ENCODE results near the gene R3HDM4. TPM values are rescaled to one million over a fixed set of nuclear protein-coding genes. Genes with fewer than 3 reads are reported as not detected.
"Not testable (repeated sequence)": the region's sequence is repeated elsewhere in the genome, so short reads cannot be mapped to it uniquely, and the experiment has no call there.

R3HDM4 gene
- total RNA-seq, 5 donors from 2014 or later (not counting 1 experiment from before 2014, with no cell fraction given): 190 to 252 (median 220) TPM

GRCh38 chr19:896434-896833, 16.6 kb downstream of the R3HDM4 start:
- Histone ChIP-seq H3K36me3 (ENCODE audit: control insufficient read depth in 2 of 2, extremely low read depth in 1 of 2, insufficient read depth in 1 of 2, low read length in 1 of 2) (peaks cover 3 to 40% of the 10 kb centered on the region in 2 donors), H3K4me1 (ENCODE audit: control insufficient read depth in 1 of 2, extremely low read depth in 1 of 2, insufficient read depth in 2 of 2, low read length in 2 of 2) (peaks cover 0 to 50% of the 10 kb centered on the region in 2 experiments), H3K27me3 (replicated peaks in 1 of 2; ENCODE audit: control insufficient read depth in 2 of 2, extremely low read depth in 1 of 2, insufficient read depth in 2 of 2, low read length in 1 of 2) (no peaks in the 10 kb centered on the region), H3K9me3 (no peaks in the 10 kb centered on the region), H3K4me3 (ENCODE audit: control insufficient read depth in 1 of 2, extremely low read depth in 1 of 2, low read length in 1 of 2) (no peak overlapping the region), H3K27ac (ENCODE audit: low read length) (no peak overlapping the region)
- 89% methylated on average over 6 of the region's 10 CpGs for WGBS (ENCODE audit: insufficient coverage)
- peaks cover 0 to 4% of the 10 kb centered on the region in 2 donors for H3K27me3 Mint-ChIP-seq
- H3K4me1 Mint-ChIP-seq: peaks cover 14 to 41% (median 22%) of the 10 kb centered on the region in 3 donors
- no peak overlapping the region for H3K4me3 Mint-ChIP-seq
- H3K27ac Mint-ChIP-seq: peak overlapping the region in 1 of 2 donors; percentile 52
- ATAC-seq (replicated peaks in 1 of 4) (no peak), DNase-seq (no peak)
- H3K36me3 Mint-ChIP-seq: peaks cover 9% of the 10 kb centered on the region
- ChIA-PET POLR2A (no interaction called here), CTCF (no interaction called here)
- no peaks in the 10 kb centered on the region for H3K9me3 Mint-ChIP-seq

- no peaks in the 10 kb centered on the region for H3K27me3 ChIP-seq (replicated peaks in 1 of 2; ENCODE audit: control insufficient read depth in 2 of 2, extremely low read depth in 1 of 2, insufficient read depth in 2 of 2, low read length in 1 of 2)
- H3K36me3 ChIP-seq (ENCODE audit: control insufficient read depth in 2 of 2, extremely low read depth in 1 of 2, insufficient read depth in 1 of 2, low read length in 1 of 2): peaks cover 11 to 36% of the 10 kb centered on the region in 2 donors
- peaks cover 12% of the 10 kb centered on the region for H3K36me3 Mint-ChIP-seq
- peak within 1 kb of the TSS; percentile 99 to 100 for H3K27ac Mint-ChIP-seq
- H3K27me3 Mint-ChIP-seq: peaks cover 0 to 4% of the 10 kb centered on the region in 2 donors
- CTCF ChIA-PET: interaction anchor here in 1 of 2 donors (0.9 to 1.2 kb wide), 4 partner anchors 14 to 30 kb away, joined by 3 to 5 read pairs (median 4); no protein-coding TSS in a partner anchor
- H3K4me1 ChIP-seq (ENCODE audit: control insufficient read depth in 1 of 2, extremely low read depth in 1 of 2, insufficient read depth in 2 of 2, low read length in 2 of 2): peaks cover 0 to 46% of the 10 kb centered on the region in 2 experiments
- H3K4me1 Mint-ChIP-seq: peaks cover 14 to 51% (median 23%) of the 10 kb centered on the region in 3 donors
- no peaks in the 10 kb centered on the region for H3K9me3 ChIP-seq
- H3K27ac ChIP-seq (ENCODE audit: low read length): peak within 1 kb of the TSS; percentile 89
- ATAC-seq (replicated peaks in 1 of 4) (peak; percentile 80 to 92 (median 88)), DNase-seq (peak; percentile 83 to 96 (median 89))
- H3K4me3 Mint-ChIP-seq: peak within 1 kb of the TSS; percentile 85 to 93 (median 87)
- no peaks in the 10 kb centered on the region for H3K9me3 Mint-ChIP-seq
- WGBS (ENCODE audit: insufficient coverage): 2% methylated on average over 60 of the region's 69 CpGs
- POLR2A ChIA-PET: interaction anchor here in 1 of 2 donors (0.8 to 1.2 kb wide), 2 partner anchors 12 to 121 kb away, joined by 3 to 6 read pairs; no protein-coding TSS in a partner anchor
- peak within 1 kb of the TSS; percentile 64 to 75 for H3K4me3 ChIP-seq (ENCODE audit: control insufficient read depth in 1 of 2, extremely low read depth in 1 of 2, low read length in 1 of 2)
Observed at GRCh38 chr19:892894-893689, 19.9 kb downstream of the R3HDM4 start, which contains the start of the genes MED16 and RNU6-9. Gene MED16 (minus strand): TSS chr19:893187. CDS start chr19:891131, 2,056 bp downstream. Gene RNU6-9 (plus strand): TSS chr19:893484.

GRCh38 chr19:892243-892893, 20.7 kb downstream of the R3HDM4 start:
- peak overlapping the region; percentile 73 to 87 (median 78) for H3K4me3 Mint-ChIP-seq
- peaks cover 14 to 54% (median 23%) of the 10 kb centered on the region in 3 donors for H3K4me1 Mint-ChIP-seq
- peaks cover 0 to 4% of the 10 kb centered on the region in 2 donors for H3K27me3 Mint-ChIP-seq
- DNase-seq (peak in 2 of 35 experiments; percentile 21 to 39), ATAC-seq (replicated peaks in 1 of 4) (no peak)
- ChIA-PET POLR2A (no interaction called here), CTCF (interaction anchor here in 1 of 2 donors (1.2 kb wide), 2 partner anchors 19 to 29 kb away, joined by 4 to 5 read pairs; no protein-coding TSS in a partner anchor)
- H3K27ac Mint-ChIP-seq: peak overlapping the region; percentile 68 to 79
- peak overlapping the region; percentile 64 to 71 for H3K4me3 ChIP-seq (ENCODE audit: control insufficient read depth in 1 of 2, extremely low read depth in 1 of 2, low read length in 1 of 2)
- WGBS (ENCODE audit: insufficient coverage): 6% methylated on average over 23 of the region's 27 CpGs
- H3K9me3 ChIP-seq: no peaks in the 10 kb centered on the region
- H3K36me3 Mint-ChIP-seq: peaks cover 12% of the 10 kb centered on the region
- peaks cover 16 to 34% of the 10 kb centered on the region in 2 donors for H3K36me3 ChIP-seq (ENCODE audit: control insufficient read depth in 2 of 2, extremely low read depth in 1 of 2, insufficient read depth in 1 of 2, low read length in 1 of 2)
- H3K9me3 Mint-ChIP-seq: no peaks in the 10 kb centered on the region
- no peaks in the 10 kb centered on the region for H3K27me3 ChIP-seq (replicated peaks in 1 of 2; ENCODE audit: control insufficient read depth in 2 of 2, extremely low read depth in 1 of 2, insufficient read depth in 2 of 2, low read length in 1 of 2)
- peaks cover 0 to 54% of the 10 kb centered on the region in 2 experiments for H3K4me1 ChIP-seq (ENCODE audit: control insufficient read depth in 1 of 2, extremely low read depth in 1 of 2, insufficient read depth in 2 of 2, low read length in 2 of 2)
- peak overlapping the region; percentile 67 for H3K27ac ChIP-seq (ENCODE audit: low read length)

- ATAC-seq (replicated peaks in 1 of 4); DNase-seq; H3K27ac ChIP-seq (ENCODE audit: low read length); H3K9me3 ChIP-seq; H3K27me3 ChIP-seq (replicated peaks in 1 of 2; ENCODE audit: control insufficient read depth in 2 of 2, extremely low read depth in 1 of 2, insufficient read depth in 2 of 2, low read length in 1 of 2); H3K9me3 Mint-ChIP-seq; H3K27me3 Mint-ChIP-seq; H3K36me3 Mint-ChIP-seq: not testable (repeated sequence)
- POLR2A ChIA-PET: interaction anchor here in 1 of 2 donors (0.6 kb wide), 1 partner anchor 151 kb away, joined by 7 read pairs; no protein-coding TSS in a partner anchor
- 89% methylated on average over 37 of the region's 50 CpGs for WGBS (ENCODE audit: insufficient coverage)
- Histone ChIP-seq H3K36me3 (ENCODE audit: control insufficient read depth in 2 of 2, extremely low read depth in 1 of 2, insufficient read depth in 1 of 2, low read length in 1 of 2) (peaks cover 18 to 30% of the 10 kb centered on the region in 2 donors), H3K4me3 (ENCODE audit: control insufficient read depth in 1 of 2, extremely low read depth in 1 of 2, low read length in 1 of 2) (peak overlapping the region; percentile 64 to 71), H3K4me1 (ENCODE audit: control insufficient read depth in 1 of 2, extremely low read depth in 1 of 2, insufficient read depth in 2 of 2, low read length in 2 of 2) (peaks cover 0 to 61% of the 10 kb centered on the region in 2 experiments)
- CTCF ChIA-PET: interaction anchor here in 1 of 2 donors (0.6 kb wide), 1 partner anchor 11 kb away, joined by 4 read pairs; no protein-coding TSS in a partner anchor
- Mint-ChIP-seq H3K27ac (peak overlapping the region; percentile 46 to 69), H3K4me3 (peak overlapping the region; percentile 73 to 87 (median 78)), H3K4me1 (peaks cover 14 to 54% (median 21%) of the 10 kb centered on the region in 3 donors)
Observed at GRCh38 chr19:891421-892200, 21.4 kb downstream of the R3HDM4 start.

- WGBS (ENCODE audit: insufficient coverage): 98% methylated on average over 6 of the region's 18 CpGs
- DNase-seq (no peak), ATAC-seq (replicated peaks in 1 of 4) (no peak)
- peak overlapping the region; percentile 46 to 69 for H3K27ac Mint-ChIP-seq
- Histone ChIP-seq H3K4me1 (ENCODE audit: control insufficient read depth in 1 of 2, extremely low read depth in 1 of 2, insufficient read depth in 2 of 2, low read length in 2 of 2) (peaks cover 0 to 68% of the 10 kb centered on the region in 2 experiments), H3K36me3 (ENCODE audit: control insufficient read depth in 2 of 2, extremely low read depth in 1 of 2, insufficient read depth in 1 of 2, low read length in 1 of 2) (peaks cover 16 to 36% of the 10 kb centered on the region in 2 donors), H3K27me3 (replicated peaks in 1 of 2; ENCODE audit: control insufficient read depth in 2 of 2, extremely low read depth in 1 of 2, insufficient read depth in 2 of 2, low read length in 1 of 2) (no peaks in the 10 kb centered on the region), H3K4me3 (ENCODE audit: control insufficient read depth in 1 of 2, extremely low read depth in 1 of 2, low read length in 1 of 2) (no peak overlapping the region), H3K9me3 (no peaks in the 10 kb centered on the region), H3K27ac (ENCODE audit: low read length) (no peak overlapping the region)
- POLR2A ChIA-PET: interaction anchor here in 1 of 2 donors (0.6 kb wide), 1 partner anchor 152 kb away, joined by 7 read pairs; no protein-coding TSS in a partner anchor
- H3K27me3 Mint-ChIP-seq: peaks cover 0 to 4% of the 10 kb centered on the region in 2 donors
- no peaks in the 10 kb centered on the region for H3K9me3 Mint-ChIP-seq
- H3K36me3 Mint-ChIP-seq: peaks cover 6% of the 10 kb centered on the region
- H3K4me3 Mint-ChIP-seq: peak overlapping the region; percentile 65 to 76 (median 70)
- peaks cover 14 to 48% (median 21%) of the 10 kb centered on the region in 3 donors for H3K4me1 Mint-ChIP-seq
- CTCF ChIA-PET: interaction anchor here in 1 of 2 donors (0.6 kb wide), 1 partner anchor 12 kb away, joined by 4 read pairs; no protein-coding TSS in a partner anchor
Observed at GRCh38 chr19:890831-891230, 22.2 kb downstream of the R3HDM4 start.

All from T-cell (primary cell).